ENCODE results near the gene DCLK1. TPM values are rescaled to one million over a fixed set of nuclear protein-coding genes. Genes with fewer than 3 reads are reported as not detected.

DCLK1 gene
- total and polyA plus RNA-seq, 12 donors = 0.68 to 22.6 (median 2.3) TPM

DNA sequence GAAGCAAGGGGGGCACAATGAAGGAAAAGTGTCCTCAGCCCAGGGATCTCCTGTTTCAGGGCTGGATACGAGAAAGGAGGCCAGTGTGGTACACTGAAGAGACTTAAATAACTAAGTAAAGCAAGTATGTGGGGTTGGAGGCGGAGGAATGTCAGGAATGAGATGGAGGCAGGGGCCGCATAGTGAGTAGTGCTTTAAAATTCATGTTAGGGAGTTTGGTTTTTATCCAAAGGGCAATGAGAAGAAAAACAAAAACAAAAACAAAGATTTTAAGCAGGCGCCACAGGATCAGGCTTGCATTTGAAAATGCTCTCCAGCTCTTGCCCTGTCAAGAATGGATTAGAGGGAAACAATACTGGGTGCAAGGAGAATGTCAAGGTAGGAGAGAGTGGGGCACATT lies 273.4 kb downstream of the DCLK1 start:
- intact Hi-C loops (cut with DNase I) = no loop called here
- H3K4me3 ChIP-seq = no peak overlapping the region
- 60 to 76% (median 65%) methylated on average over 4 of the region's 4 CpGs for WGBS, 4 donors
- no peaks in the 10 kb centered on the region for H3K36me3 ChIP-seq (replicated peaks in 1 of 2)
- peak overlapping the region in 2 of 5 donors; percentile 39 to 76 for H3K27ac ChIP-seq
- peak in 3 of 7 donors; percentile 19 to 52 (median 26) for DNase-seq
- H3K27me3 ChIP-seq = no peaks in the 10 kb centered on the region
- H3K9me3 ChIP-seq (replicated peaks in 1 of 3) = no peaks in the 10 kb centered on the region
- H3K4me1 ChIP-seq (replicated peaks in 1 of 2) = peaks cover 0 to 3% of the 10 kb centered on the region in 2 donors
- no peak for TF ChIP-seq POLR2A (IDR thresholded peaks at IDR 0.05)
- TF ChIP-seq CTCF (IDR thresholded peaks at IDR 0.05) = no peak

DNA sequence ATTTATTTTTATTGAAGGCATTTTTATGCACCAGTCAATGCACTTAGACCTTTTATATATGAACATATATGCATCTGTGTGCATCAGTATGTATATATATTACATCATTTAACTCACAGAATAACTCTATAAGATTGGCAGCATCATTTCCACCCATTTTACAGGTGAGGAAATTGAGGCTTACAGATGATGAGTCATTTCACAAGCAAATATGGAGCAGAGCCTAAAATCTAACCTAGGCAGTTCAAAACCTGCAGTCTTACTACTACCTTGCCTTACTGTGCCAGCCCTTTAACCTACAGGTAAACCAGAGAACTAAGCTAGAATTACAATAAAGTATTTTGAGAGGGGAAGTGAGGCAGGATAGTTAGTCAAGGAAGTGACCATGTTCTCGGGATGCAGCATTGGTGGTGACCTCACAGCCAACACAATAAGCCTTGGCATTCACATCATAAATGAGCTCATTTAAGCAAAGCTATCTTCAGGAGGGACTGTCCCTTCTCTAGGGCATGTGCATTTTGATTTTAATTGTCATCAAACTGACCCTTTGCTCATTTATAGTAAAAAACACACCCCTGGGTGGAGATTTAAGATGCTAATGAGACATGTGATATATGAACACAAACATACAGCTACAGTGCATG lies 274.3 kb downstream of the DCLK1 start:
- H3K27ac ChIP-seq = peak overlapping the region in 1 of 5 donors; percentile 52
- no peaks in the 10 kb centered on the region for H3K9me3 ChIP-seq (replicated peaks in 1 of 3)
- H3K27me3 ChIP-seq = no peaks in the 10 kb centered on the region
- H3K4me1 ChIP-seq (replicated peaks in 1 of 2) = peaks cover 0 to 3% of the 10 kb centered on the region in 2 donors
- no peaks in the 10 kb centered on the region for H3K36me3 ChIP-seq (replicated peaks in 1 of 2)
- intact Hi-C loops (cut with DNase I) = no loop called here
- no peak overlapping the region for H3K4me3 ChIP-seq
- DNase-seq = no peak
- 38 to 63% (median 57%) methylated on average over 1 of the region's 1 CpG for WGBS, 4 donors
- TF ChIP-seq CTCF (IDR thresholded peaks at IDR 0.05) (no peak), POLR2A (IDR thresholded peaks at IDR 0.05) (no peak)

GRCh38 chr13:35856084-35856483 lies 275.1 kb downstream of the DCLK1 start:
- no peak overlapping the region for H3K27ac ChIP-seq
- no peak for DNase-seq

DNA sequence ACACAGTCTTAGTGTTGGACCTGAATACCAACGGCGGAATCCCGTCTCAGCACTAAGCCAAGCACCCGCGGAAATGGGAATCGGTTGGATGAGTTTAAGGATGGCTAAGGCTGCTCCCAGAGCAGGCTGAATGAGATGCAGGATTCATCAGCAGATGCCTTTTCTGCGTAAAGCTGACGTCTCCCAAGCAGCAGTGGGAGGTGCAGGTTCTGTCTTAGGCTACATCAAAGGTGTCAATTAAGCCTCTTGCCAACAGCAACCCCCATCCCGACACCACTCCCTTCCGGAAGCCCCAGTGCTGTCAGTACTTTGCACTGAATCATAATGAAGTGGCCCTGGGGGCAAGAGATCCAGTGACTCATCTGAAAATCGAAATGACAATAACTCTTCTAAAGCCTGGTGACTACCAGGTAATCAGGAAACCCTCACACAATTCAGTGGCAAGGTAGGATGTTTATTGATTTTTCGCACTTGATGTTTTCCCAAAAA lies 275.6 kb downstream of the DCLK1 start:
- no peak overlapping the region for H3K27ac ChIP-seq
- no peaks in the 10 kb centered on the region for H3K9me3 ChIP-seq (replicated peaks in 1 of 3)
- DNase-seq = peak in 1 of 7 donors; percentile 65
- no peak for TF ChIP-seq POLR2A (IDR thresholded peaks at IDR 0.05)
- no peak for TF ChIP-seq CTCF (IDR thresholded peaks at IDR 0.05)
- H3K4me1 ChIP-seq (replicated peaks in 1 of 2) = peaks cover 0 to 3% of the 10 kb centered on the region in 2 donors
- intact Hi-C loops (cut with DNase I) = no loop called here
- no peaks in the 10 kb centered on the region for H3K36me3 ChIP-seq (replicated peaks in 1 of 2)
- H3K27me3 ChIP-seq = no peaks in the 10 kb centered on the region
- no peak overlapping the region for H3K4me3 ChIP-seq
- 33 to 53% (median 40%) methylated on average over 9 to 12 of the region's 12 CpGs for WGBS, 4 donors

More at GRCh38 chr13:35856084-35856483, 275.1 kb downstream of the DCLK1 start:
- Histone ChIP-seq H3K9me3 (replicated peaks in 1 of 3) (no peaks in the 10 kb centered on the region), H3K4me3 (no peak overlapping the region), H3K27me3 (no peaks in the 10 kb centered on the region), H3K4me1 (replicated peaks in 1 of 2) (peaks cover 0 to 3% of the 10 kb centered on the region in 2 donors), H3K36me3 (replicated peaks in 1 of 2) (no peaks in the 10 kb centered on the region)
- 72 to 84% (median 77%) methylated on average over 4 of the region's 4 CpGs for WGBS, 4 donors
- intact Hi-C loops (cut with DNase I) = no loop called here
- TF ChIP-seq POLR2A (IDR thresholded peaks at IDR 0.05) = no peak
- TF ChIP-seq CTCF (IDR thresholded peaks at IDR 0.05) = no peak

Measured in adrenal gland (tissue), 12 donors.